Cardiac septum (tissue), 1 donor: ENCODE data around the gene SYTL2. TPM values are rescaled to one million over a fixed set of nuclear protein-coding genes. Genes with fewer than 3 reads are reported as not detected.
A peak's percentile ranks its signal among the peaks of the same experiment; 100 is the strongest.

ENCODE experiments used
- DNase-seq: peaks from one replicate; pipeline ENCODE4 v3.0.0-alpha.2; 2020; ENCODE audit warnings: low spot score
- intact Hi-C: fragments of 100-400 bp; cut with DNase I; formaldehyde crosslinking; loops from one replicate; pipeline ENCODE4 v1.14.0; 2022
- total RNA-seq: library from RNA; stranded (reverse); fragmentation: NEBNext Ultra II Directional; extraction: Animal tissue kit (Norgen Biotek cat#: 25700); gene quantifications from one replicate; pipeline ENCODE4 v1.2.1, GENCODE V29; 2021
- donor health status: DM: no; HTN: no; CAD: no.

Gene SYTL2
- total RNA-seq, 1 donor from 2014 or later, result 14.2 TPM

DNA sequence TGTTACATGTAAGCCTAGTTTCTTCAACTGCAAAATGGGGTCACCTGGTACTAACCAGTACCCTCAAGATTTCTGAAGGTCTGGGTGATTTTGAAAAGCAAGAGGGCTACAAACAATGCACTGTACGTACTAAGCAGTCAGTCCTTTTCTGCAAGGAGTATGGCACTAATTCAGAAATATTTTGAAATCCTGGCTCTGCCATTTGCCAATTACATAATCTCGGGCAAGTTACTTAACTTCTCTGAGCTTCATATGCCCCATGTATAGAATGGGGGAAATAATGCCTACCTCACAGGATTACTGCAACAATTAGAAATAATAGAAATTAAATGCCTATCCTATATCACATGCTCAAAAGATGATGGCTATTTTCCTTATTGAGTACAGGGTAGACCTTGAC lies 64.3 kb downstream of the SYTL2 start:
- no peak for DNase-seq
- intact Hi-C loops, result no loop called here

DNA sequence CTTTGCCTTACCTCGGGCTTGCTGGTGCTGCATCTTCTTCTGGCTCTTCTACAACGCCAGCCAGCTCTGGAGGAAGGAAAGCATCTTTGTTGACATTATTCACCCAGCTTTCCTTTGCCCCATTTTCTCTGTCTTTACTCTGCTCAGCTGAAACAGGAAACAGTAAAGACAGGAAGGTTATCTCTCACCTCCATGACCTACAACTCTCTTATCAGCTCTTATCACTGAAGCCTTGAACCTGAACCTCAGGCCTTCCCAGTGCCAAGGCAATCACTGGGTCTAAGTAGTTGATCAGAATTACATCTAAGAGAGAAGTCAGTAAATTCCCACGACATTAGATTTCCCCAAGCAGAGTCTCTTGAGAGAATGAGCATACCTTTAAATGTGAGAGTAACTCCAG lies 65.3 kb downstream of the SYTL2 start:
- intact Hi-C loops, result no loop called here

DNA sequence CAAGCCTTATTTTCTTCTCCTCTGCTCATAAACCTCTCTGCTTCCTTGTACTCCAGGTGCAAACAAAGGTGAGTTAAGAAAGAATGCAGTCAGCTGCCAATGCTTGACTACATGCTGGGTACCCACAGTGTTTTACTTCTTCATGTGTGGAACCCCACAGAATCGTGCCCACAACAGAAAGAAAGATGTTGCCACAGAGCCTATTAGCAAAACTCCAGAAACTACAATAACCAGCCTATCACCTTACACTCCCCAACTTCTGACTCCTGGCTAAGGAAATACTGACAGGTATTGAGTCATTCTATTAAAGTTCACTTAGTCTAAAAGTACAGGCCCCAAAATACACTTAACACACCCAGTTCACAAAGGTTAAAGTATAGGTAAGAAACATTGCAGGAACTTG lies 68.1 kb downstream of the SYTL2 start:
- DNase-seq, result no peak
- intact Hi-C loops, result no loop called here

More for the DNA sequence above, 65.3 kb downstream of the SYTL2 start:
- no peak for DNase-seq

DNA sequence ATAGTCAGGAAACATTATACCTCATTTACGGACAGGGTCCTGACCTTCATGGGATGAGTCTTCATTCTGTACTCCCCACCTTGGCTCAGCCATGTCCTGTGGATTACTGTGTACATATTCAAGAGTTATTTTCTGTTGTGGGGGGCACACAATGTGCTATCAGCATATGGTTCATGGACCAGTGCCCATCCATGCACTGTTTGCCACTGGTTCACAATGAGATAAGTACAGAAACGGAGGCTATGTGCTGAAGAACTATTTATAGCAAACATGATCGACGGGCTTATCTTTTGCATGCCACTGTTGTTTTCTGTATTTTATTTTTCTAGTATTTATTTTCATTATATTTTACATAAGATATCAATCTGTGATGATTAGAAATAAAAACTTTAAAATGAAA lies 68.6 kb downstream of the SYTL2 start:
- DNase-seq, result no peak
- intact Hi-C loops, result no loop called here

DNA sequence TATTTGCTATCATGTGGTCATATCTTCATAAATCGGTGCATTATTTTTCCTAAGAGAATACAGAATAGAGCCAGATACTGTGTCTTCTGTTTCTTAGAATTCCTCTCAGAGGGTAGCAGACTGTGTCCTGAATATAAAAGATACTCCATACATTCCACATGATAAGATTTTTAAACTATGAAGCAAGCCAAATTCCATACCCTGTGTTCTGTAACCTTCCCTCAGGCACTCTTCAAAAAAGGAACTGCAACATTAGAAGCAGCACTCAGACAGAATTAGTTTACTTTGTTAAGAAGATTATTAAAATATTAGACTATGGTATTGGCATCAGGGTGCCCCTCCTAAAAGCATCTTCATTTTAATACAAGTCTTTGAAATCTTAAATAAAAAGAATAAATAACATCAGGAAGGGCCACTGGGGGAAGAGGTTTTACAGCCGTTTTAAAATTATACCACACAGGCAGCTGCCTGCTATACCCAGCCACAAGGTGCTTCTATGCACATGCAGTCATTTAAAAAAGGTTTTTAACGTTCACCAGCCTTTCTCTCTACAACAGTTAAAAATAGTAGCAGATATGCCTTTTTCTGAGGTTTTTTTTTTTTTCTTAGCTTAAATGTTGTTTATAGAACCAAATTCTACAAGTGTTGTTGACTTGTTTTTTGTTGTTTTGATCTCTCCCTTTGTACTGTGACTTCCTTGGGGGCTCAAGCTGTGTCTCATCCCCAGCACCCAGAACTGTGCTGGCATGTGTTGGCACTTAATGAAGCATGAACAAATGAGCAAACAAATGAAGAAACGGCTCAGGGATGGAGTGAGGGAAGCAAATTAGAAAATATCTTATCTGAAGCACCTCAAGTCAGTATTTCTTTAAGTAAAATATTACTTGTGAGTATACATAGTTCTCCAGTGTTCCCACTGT lies 70.2 kb downstream of the SYTL2 start:
- DNase-seq, result no peak
- intact Hi-C loops, result no loop called here

DNA sequence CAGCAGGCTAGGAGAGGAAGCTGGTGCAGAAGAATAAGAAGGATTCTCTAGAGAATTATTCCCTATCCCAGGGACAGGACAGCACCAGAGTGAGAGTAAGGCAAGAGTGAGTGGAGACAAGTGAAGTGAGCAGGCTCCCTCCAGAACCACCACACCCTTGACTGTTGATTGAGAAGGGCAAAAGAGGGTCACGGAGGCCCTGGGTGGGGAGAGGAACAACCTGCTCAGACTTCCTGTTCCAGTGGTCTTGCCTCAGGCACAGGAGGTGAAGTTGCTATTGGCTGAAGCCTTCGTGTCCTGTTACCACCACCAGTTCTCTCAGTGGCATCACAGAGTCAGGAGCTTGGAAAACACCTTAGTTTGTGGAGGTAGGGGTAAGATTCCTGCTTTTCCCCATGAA lies 73.2 kb downstream of the SYTL2 start:
- intact Hi-C loops, result no loop called here
- no peak for DNase-seq

DNA sequence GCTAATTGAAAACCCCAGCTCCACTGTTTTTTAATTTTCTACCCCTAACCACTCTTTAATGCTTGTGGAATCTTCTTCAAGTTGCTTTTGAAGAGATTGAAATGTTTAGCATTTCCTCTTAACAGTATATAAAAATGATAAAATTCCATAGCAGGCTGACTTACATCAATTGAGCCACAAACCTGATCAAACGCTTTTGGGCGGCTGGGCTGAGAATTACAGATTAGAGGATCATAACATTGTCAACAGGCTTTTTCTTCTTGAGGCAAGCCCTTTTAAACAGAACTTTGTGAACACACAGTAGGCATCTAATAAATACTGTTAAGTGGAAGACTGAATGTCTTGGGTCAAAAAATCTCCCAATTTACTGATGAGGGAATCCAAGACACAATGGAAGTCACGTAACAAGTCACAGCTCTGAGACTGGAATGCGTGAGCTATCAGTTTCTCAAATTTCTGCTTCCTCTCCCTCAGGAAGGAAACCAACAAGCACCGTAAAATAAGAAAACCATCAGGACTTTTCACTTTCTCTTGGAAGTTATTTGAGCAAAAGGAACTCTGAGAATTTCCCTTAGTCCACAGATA lies 75.0 kb downstream of the SYTL2 start:
- no peak for DNase-seq
- intact Hi-C loops, result no loop called here

DNA sequence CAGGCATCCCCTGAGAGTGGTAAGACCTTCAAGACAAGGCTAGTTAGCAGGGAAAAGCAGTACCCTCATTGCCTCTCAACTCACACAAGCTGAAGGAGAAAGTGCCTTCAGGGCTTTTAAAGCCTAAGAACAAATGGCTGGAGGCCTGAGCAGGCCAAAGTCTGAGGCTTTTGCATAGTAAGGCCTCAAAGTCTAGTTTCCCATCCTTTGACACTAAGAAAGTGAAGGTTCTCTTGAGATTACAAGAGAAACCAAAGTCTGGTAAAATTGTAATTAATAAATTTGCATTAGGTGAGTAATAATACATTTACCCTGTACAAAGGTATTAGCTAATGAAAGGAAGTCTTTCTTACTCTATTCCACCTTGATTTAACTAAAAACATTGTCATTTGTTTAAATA lies 78.0 kb downstream of the SYTL2 start:
- intact Hi-C loops, result no loop called here
- DNase-seq, result no peak

DNA sequence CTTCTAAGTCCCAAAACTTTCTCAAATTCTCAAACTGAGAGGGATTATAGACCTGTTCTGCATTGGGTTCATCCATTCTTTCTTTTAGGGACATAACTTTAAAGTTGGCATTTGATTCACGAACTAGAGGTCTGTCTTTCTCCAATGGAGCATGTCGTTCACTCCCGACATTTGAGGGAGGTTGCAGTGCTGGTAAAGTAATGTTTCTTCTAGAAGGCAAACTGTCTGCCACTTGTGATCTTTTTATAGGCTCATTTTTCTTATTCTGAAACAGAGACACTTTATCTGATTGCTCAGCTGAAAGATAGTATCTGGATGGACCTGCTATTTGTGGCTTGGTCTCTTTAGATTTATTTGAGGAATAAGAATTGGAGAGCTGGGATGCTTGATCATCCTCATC lies 84.6 kb downstream of the SYTL2 start:
- intact Hi-C loops, result no loop called here
- DNase-seq, result no peak

DNA sequence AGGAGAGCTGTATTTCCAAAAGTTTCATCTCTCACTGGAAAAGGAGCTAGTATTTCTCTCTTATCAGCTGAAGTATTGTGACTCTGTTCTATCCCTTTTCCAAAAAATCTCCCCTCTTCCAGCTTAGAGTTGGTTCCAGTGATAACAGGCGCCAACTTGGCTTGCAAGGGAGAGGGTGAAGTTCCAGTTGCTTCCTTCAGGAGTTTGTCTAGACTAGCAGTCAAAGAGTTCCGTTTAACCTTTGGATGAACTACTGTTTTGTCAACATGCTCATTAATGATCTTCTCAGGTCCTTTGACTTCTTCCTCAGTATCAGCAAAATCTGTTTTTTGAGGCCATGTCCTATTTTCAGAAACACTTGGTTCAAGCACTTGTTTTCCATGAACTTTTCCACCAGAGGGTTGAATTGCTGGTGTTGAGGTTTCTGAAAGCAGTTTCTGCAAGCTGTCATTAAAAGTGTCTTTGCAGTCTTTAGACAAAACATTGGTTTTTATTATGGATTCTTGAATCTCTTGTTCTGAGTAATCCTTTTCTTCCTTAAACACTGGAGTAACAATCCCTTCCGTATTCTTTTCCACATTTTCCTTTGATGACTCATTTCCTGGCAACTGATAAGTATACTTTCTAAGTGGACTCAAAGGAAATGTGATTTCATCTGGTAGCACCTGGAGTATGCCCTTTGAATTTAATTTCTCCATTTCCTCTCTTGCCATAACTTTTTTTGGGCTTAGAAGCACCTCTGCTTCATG lies 85.3 kb downstream of the SYTL2 start:
- intact Hi-C loops, result no loop called here
- DNase-seq, result no peak

DNA sequence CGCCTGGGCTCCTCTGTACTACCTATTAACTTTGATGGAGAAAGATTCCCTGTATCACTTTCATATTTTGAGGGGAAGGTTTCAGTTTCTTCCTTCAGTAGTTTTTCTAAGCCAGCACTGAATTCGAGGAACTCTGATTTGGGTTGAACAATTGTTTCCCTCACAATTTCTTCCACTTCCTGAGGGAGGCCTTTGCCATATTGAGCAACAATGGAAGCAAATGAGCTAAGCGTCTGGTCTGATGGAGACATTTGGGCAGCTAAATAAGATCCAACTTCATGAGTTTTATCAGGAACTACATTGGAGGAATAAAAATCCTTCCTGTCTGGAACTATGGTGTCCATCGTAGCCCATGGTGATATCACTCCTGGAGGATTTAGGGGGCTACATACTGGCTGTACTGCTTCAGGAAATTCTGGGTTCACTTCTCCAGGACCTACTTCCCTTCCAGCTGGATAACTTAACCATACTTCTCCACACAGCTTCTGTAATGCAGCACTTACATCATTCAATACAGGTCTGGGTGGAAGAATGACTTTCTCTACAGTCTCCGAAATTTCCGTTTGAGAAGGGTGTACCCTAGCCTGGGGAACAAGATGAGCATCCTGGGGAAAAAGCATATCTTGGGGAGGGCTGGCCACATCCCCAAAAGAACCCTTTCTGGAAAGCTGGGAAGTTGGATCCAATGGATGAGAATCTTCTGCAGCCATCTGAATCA lies 86.0 kb downstream of the SYTL2 start:
- intact Hi-C loops, result no loop called here
- no peak for DNase-seq

DNA sequence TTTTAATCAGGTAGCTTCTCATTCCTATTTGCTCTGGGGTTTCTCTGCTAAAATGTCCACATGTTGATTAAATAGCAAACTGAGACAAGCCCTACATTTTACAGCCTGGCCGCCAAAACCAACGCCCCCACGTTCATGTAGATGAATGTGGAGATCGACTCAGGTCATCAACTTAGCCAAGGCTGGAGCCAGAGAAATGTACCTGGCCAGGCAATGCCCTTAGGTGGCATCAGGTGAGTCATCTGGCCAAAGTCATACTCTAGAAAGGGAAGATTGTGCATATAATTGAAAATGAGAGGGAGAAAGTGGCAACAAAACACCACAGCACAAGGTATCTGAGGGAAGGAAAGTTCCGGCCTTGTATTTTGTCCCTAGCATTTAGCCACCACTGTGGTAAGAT lies 87.9 kb downstream of the SYTL2 start:
- no peak for DNase-seq
- intact Hi-C loops, result no loop called here

DNA sequence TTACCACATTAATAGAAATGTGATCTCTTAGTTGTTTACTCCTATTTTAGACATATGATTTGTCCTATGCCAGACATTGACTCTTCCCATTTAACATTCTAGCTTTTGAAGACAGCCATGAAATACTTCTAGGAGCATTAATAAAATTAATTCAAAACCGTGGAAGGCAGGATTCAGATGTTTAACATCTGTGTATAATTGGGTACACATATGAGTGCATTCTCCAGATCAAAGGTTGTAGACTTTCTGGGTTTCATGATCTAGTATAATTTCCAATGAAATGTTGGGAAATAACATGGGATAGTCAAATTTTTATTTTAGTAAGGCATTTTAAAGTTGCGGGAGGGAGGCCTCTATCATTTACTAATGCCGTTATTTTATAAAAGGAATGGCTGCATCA lies 89.8 kb downstream of the SYTL2 start:
- intact Hi-C loops, result no loop called here

DNA sequence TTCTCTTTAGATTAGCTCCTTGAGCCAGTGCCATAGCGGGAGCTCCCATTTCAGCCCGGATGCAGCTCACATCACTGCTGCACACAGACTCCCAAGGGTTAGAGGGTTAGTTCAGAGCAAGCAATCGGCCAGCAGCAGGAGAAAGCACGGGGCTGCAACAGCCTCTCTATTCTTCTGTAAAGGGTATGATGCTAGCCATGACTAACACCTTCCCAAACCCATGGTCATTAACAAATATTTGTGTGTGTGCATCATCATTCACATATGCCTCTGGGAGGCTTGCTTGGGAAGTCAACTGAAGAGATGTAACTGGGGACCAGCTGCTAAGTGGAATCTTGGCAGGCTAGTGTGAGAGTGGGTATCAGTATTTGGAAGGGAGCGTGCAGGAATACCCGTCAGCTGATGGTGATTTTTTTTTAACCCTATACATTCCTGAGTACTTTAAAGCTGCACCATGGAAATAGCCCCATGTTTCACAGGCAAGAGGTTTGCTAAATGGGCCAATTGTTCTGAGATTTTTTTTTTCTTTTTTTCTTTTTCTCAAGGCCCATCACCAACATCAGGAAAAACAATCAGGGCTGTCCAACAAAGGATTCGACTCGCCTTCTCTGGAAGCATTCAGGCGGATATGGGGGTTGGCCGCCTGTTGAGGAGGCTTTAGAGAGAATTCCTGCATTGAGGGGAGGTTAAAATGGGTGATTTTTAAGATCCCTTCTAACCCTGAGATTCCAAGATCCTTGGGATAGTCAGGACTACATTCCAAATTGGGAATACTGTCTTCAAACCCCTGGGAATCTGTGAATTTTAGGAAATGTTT lies 91.7 kb downstream of the SYTL2 start:
- peak; percentile 76 for DNase-seq
- intact Hi-C loops, result no loop called here

More for the DNA sequence above, 89.8 kb downstream of the SYTL2 start:
- no peak for DNase-seq

DNA sequence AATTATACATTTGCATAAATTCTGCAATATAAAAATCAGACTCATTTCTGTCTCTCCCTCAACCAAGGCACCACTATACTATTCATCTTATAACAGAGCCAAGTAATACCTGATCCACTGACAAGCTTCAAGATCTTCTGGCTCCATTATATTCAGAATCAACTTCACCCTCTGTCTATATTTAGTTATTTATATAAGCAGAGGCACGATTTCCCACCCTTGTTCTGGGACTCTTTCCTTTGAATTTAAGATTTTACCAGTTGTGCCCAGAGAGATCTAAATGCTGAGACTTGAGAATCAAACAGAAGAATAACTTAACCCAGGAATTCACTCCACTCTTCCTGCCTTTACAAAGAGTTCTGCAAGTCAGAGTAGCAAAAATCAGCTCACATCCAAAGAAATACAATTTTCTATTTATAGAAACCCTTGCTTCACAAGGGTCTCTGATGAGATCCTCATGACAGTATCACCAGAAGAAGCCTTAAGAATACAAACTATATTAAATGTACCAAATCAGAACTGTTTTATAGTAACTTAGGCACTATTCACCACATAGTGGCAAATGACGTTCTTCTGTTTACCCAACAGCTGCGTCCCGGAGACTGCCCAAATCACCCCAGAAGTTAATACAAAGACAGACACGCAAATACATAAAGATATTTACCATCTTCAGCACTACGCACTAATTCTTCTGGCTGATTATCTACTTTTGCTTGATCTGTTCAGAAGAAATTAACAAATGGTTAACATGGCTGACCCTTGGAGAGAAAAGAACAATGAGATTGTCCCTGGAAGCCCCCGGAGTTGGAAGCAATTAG lies 92.6 kb downstream of the SYTL2 start:
- no peak for DNase-seq
- intact Hi-C loops, result no loop called here

DNA sequence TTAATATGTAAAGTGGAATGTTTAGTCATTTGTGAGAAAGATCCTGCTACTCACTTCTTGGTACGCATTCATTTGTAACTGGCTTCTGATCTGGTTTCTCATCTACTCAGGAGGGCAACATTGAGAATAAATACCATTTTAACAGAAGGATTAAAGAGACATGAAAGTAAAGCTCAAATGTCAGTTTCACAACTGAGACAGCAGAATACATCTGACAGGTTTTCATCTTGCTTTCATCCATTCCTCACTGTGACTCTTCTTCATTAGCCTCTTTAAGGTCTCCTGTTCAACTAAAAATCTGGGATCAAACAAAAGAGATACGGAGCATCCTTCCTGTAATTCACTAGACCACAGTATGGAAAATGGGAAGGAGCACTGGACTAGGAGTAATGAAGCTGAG lies 93.5 kb downstream of the SYTL2 start:
- intact Hi-C loops, result no loop called here

DNA sequence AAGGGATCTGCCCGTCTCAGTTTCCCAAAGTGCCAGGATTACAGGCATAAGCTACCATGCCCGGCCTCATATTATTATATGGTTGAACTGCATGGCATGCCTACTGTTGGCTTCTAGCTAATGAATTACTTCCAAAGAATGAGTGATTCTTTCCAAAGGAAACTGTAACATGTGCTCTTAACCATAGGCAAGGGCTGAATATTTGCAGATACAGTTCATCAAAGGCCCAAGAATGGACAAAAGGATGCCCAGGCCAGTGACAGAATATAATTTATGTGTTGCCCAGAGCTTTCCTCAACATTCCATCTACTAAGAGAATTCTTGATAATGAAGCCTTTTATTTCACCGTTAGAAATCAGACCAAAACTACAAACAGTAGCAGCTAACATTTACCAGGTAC lies 98.0 kb downstream of the SYTL2 start:
- intact Hi-C loops, result no loop called here

More for the DNA sequence above, 93.5 kb downstream of the SYTL2 start:
- DNase-seq, result no peak

DNA sequence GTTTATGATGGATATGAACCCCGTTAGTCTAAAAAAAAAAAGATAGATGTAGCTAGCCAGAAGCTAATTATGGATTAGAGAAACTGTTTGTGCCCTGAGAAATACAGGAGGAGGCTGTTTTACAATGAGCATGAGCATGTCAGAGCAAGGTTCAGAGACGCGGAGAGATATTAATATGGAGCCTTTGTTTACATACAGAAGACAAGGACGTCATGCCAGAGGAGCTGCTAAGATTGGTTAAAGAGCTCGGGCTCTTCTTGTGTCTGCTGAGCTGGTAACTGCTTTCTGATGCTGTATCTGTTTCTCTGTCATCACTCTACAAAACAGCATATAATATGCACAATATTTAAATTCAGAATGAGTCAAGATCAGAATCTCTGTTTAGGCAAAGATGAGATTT lies 100.0 kb downstream of the SYTL2 start:
- DNase-seq, result no peak
- intact Hi-C loops, result no loop called here

More for the DNA sequence above, 98.0 kb downstream of the SYTL2 start:
- no peak for DNase-seq
